ENCODE measurements around the gene LRRC2.
"Not testable (repeated sequence)": the region's sequence is repeated elsewhere in the genome, so short reads cannot be mapped to it uniquely, and the experiment has no call there.

LRRC2 gene

GRCh38 chr3:46538803-46539442, 27.2 kb downstream of the LRRC2 start:
- no peak for TF ChIP-seq CTCF (IDR thresholded peaks at IDR 0.05)

GRCh38 chr3:46538425-46538802, 27.7 kb downstream of the LRRC2 start:
- H3K4me2 ChIP-seq (ENCODE audit: low read length); H2AFZ ChIP-seq; H3K79me2 ChIP-seq; H3K9me3 ChIP-seq (ENCODE audit: control insufficient read depth, low read length); H3K9ac ChIP-seq; H3K4me1 ChIP-seq; H3K36me3 ChIP-seq (ENCODE audit: control insufficient read depth, insufficient read depth, low read length); H3K27ac ChIP-seq; H3K4me3 ChIP-seq (ENCODE audit: low read depth, low read length); H3K27me3 ChIP-seq (ENCODE audit: control insufficient read depth, insufficient read depth, low read length): not testable (repeated sequence)

More at GRCh38 chr3:46538803-46539442, 27.2 kb downstream of the LRRC2 start:
- Histone ChIP-seq H3K79me2 (no peaks in the 10 kb centered on the region), H3K9me3 (ENCODE audit: control insufficient read depth, low read length) (no peaks in the 10 kb centered on the region), H3K27me3 (ENCODE audit: control insufficient read depth, insufficient read depth, low read length) (no peaks in the 10 kb centered on the region), H3K9ac (no peak overlapping the region), H3K36me3 (ENCODE audit: control insufficient read depth, insufficient read depth, low read length) (no peaks in the 10 kb centered on the region), H3K27ac (no peak overlapping the region), H3K4me3 (ENCODE audit: low read depth, low read length) (no peak overlapping the region), H2AFZ (no peak overlapping the region), H3K4me2 (ENCODE audit: low read length) (peak overlapping the region; percentile 15), H3K4me1 (peaks cover 3% of the 10 kb centered on the region)

- no peaks in the 10 kb centered on the region for H3K79me2 ChIP-seq
- H2AFZ ChIP-seq, result no peak overlapping the region
- no peak overlapping the region for H3K4me3 ChIP-seq (ENCODE audit: low read depth, low read length)
- H3K4me2 ChIP-seq (ENCODE audit: low read length), result no peak overlapping the region
- H3K27ac ChIP-seq, result no peak overlapping the region
- no peak overlapping the region for H3K9ac ChIP-seq
- H3K27me3 ChIP-seq (ENCODE audit: control insufficient read depth, insufficient read depth, low read length), result no peaks in the 10 kb centered on the region
- H3K9me3 ChIP-seq (ENCODE audit: control insufficient read depth, low read length), result no peaks in the 10 kb centered on the region
- TF ChIP-seq CTCF (IDR thresholded peaks at IDR 0.05), result no peak
- H3K4me1 ChIP-seq, result peaks cover 3% of the 10 kb centered on the region
- H3K36me3 ChIP-seq (ENCODE audit: control insufficient read depth, insufficient read depth, low read length), result no peaks in the 10 kb centered on the region
Observed at GRCh38 chr3:46537779-46538178, 28.3 kb downstream of the LRRC2 start.

GRCh38 chr3:46537316-46537715, 28.8 kb downstream of the LRRC2 start:
- Histone ChIP-seq H3K9ac (no peak overlapping the region), H3K36me3 (ENCODE audit: control insufficient read depth, insufficient read depth, low read length) (no peaks in the 10 kb centered on the region), H2AFZ (no peak overlapping the region)

GRCh38 chr3:46536758-46537157, 29.3 kb downstream of the LRRC2 start:
- H3K79me2 ChIP-seq, result no peaks in the 10 kb centered on the region
- H2AFZ ChIP-seq, result no peak overlapping the region
- TF ChIP-seq CTCF (IDR thresholded peaks at IDR 0.05), result no peak
- H3K9me3 ChIP-seq (ENCODE audit: control insufficient read depth, low read length), result no peaks in the 10 kb centered on the region
- H3K27me3 ChIP-seq (ENCODE audit: control insufficient read depth, insufficient read depth, low read length), result no peaks in the 10 kb centered on the region
- H3K4me1 ChIP-seq, result no peaks in the 10 kb centered on the region
- no peak overlapping the region for H3K9ac ChIP-seq
- H3K27ac ChIP-seq, result no peak overlapping the region
- H3K36me3 ChIP-seq (ENCODE audit: control insufficient read depth, insufficient read depth, low read length), result no peaks in the 10 kb centered on the region
- no peak overlapping the region for H3K4me2 ChIP-seq (ENCODE audit: low read length)
- H3K4me3 ChIP-seq (ENCODE audit: low read depth, low read length), result no peak overlapping the region

More at GRCh38 chr3:46537316-46537715, 28.8 kb downstream of the LRRC2 start:
- Histone ChIP-seq H3K9me3 (ENCODE audit: control insufficient read depth, low read length) (no peaks in the 10 kb centered on the region), H3K4me1 (peaks cover 3% of the 10 kb centered on the region), H3K27ac (no peak overlapping the region), H3K79me2 (no peaks in the 10 kb centered on the region), H3K27me3 (ENCODE audit: control insufficient read depth, insufficient read depth, low read length) (no peaks in the 10 kb centered on the region), H3K4me3 (ENCODE audit: low read depth, low read length) (no peak overlapping the region), H3K4me2 (ENCODE audit: low read length) (no peak overlapping the region)
- TF ChIP-seq CTCF (IDR thresholded peaks at IDR 0.05), result no peak
